DOHH2 (cell line): ENCODE results near the gene TCF7.

Source experiments
- CTCF ChIP-seq: fragments of 200-600 bp; sonication (generic); IDR thresholded peaks from one replicate; pipeline ENCODE4 v1.5.1; 2014; ENCODE audit warnings: antibody characterized with exemption, mild to moderate bottlenecking, low read depth, low read length; ENCODE audit not compliant: poor library complexity, severe bottlenecking
- EZH2phosphoT487 ChIP-seq: fragments of 200-600 bp; sonication (generic); IDR thresholded peaks from 2 replicates; pipeline ENCODE4 v1.6.1; 2017; ENCODE audit warnings: borderline replicate concordance, mild to moderate bottlenecking, antibody characterized with exemption, low read length, moderate library complexity, mixed read lengths

GRCh38 chr5:134111741-134112647 is 2.5 kb upstream of the TCF7 start:
- TF ChIP-seq CTCF (no peak), EZH2phosphoT487 (no peak)
